Small intestine (tissue), 7 donors: ENCODE data around the gene DNAJB13. TPM values are rescaled to one million over a fixed set of nuclear protein-coding genes. Genes with fewer than 3 reads are reported as not detected.

Source experiments
- DNase-seq, 2 donors: peaks; one replicate each; pipeline versions ENCODE4 v3.0.0 to v3.0.0-alpha.2; 2013
- FAIRE-seq: peaks from 2 replicates; lab custom pipeline; 2012; peaks lifted over from hg19 to GRCh38; lab: Jason Lieb, UNC
- H3K27ac ChIP-seq, 3 donors: one replicate each; pipeline ENCODE4 v1.5.1; 2013; ENCODE audit warnings: low read length in 2 of 3, mild to moderate bottlenecking in 2 of 3, control low read depth in 1 of 3, inconsistent platforms in 1 of 3, low read depth in 1 of 3, moderate library complexity in 1 of 3
- H3K27me3 ChIP-seq, 3 donors: one replicate each; pipeline ENCODE4 v1.6.1; 2013; ENCODE audit warnings: low read length in 3 of 3, inconsistent platforms in 1 of 3; ENCODE audit not compliant: control insufficient read depth in 3 of 3, insufficient read depth in 3 of 3
- H3K36me3 ChIP-seq, 3 donors: one replicate each; pipeline ENCODE4 v1.6.1; 2013; ENCODE audit warnings: low read length in 3 of 3, inconsistent platforms in 1 of 3, low read depth in 1 of 3, mild to moderate bottlenecking in 1 of 3, moderate library complexity in 1 of 3; ENCODE audit not compliant: control insufficient read depth in 3 of 3, insufficient read depth in 2 of 3
- H3K4me1 ChIP-seq, 3 donors: one replicate each; pipeline ENCODE4 v1.6.1; 2013; ENCODE audit warnings: low read length in 2 of 3, inconsistent platforms in 1 of 3, low read depth in 1 of 3, mild to moderate bottlenecking in 1 of 3, moderate library complexity in 1 of 3; ENCODE audit not compliant: control insufficient read depth in 3 of 3, insufficient read depth in 2 of 3
- H3K4me3 ChIP-seq, 3 donors: one replicate each; pipeline ENCODE4 v1.5.1; 2013; ENCODE audit warnings: low read length in 3 of 3, control low read depth in 1 of 3, inconsistent platforms in 1 of 3, low read depth in 1 of 3, mild to moderate bottlenecking in 1 of 3, moderate library complexity in 1 of 3
- H3K9me3 ChIP-seq, 2 donors: one replicate each; pipeline ENCODE4 v1.6.1; 2013; ENCODE audit warnings: low read depth in 1 of 2, low read length in 1 of 2; ENCODE audit not compliant: control insufficient read depth in 2 of 2, insufficient read depth in 1 of 2
- WGBS, 3 donors: extraction: QIAGEN DNeasy Blood & Tissue Kit; methylation state at CpG; one replicate each; pipeline ENCODE4 v1.1.7; 2013; 5-methylcytosine and 5-hydroxymethylcytosine counted together
- polyA plus RNA-seq, 4 donors: library from polyadenylated mRNA; stranded (reverse) in 3 of 4; unstranded in 1 of 4; fragments of 200-250 nt in 3 of 4; fragments of 120-200 nt in 1 of 4; gene quantifications; one replicate each; pipeline versions ENCODE4 v1.2.1 to v1.2.3, GENCODE V29; 2013
- donor health status: healthy with polysubstance abuse.
- donor health status: control.
- donor health status: control.
- donor health status: Bipolar disorder and iron deficiency.
- donor health status: healthy.

Gene DNAJB13
- polyA plus RNA-seq, 4 donors, result 0.03 to 4.5 (median 0.33) TPM

GRCh38 chr11:73957654-73958361, 7.0 kb downstream of the DNAJB13 start:
- H3K9me3 ChIP-seq, result no peaks in the 10 kb centered on the region
- H3K4me3 ChIP-seq, result peak overlapping the region in 1 of 3 donors; percentile 7
- DNase-seq (peak; percentile 83), FAIRE-seq (no peak)
- no peaks in the 10 kb centered on the region for H3K36me3 ChIP-seq
- peaks cover 0 to 3% (median 0%) of the 10 kb centered on the region in 3 donors for H3K4me1 ChIP-seq
- 27 to 42% (median 34%) methylated on average over 25 of the region's 25 CpGs for WGBS, 3 donors
- H3K27ac ChIP-seq, result peak overlapping the region in 1 of 3 donors; percentile 15
- H3K27me3 ChIP-seq, result peaks cover 0 to 22% (median 0%) of the 10 kb centered on the region in 3 donors

DNA sequence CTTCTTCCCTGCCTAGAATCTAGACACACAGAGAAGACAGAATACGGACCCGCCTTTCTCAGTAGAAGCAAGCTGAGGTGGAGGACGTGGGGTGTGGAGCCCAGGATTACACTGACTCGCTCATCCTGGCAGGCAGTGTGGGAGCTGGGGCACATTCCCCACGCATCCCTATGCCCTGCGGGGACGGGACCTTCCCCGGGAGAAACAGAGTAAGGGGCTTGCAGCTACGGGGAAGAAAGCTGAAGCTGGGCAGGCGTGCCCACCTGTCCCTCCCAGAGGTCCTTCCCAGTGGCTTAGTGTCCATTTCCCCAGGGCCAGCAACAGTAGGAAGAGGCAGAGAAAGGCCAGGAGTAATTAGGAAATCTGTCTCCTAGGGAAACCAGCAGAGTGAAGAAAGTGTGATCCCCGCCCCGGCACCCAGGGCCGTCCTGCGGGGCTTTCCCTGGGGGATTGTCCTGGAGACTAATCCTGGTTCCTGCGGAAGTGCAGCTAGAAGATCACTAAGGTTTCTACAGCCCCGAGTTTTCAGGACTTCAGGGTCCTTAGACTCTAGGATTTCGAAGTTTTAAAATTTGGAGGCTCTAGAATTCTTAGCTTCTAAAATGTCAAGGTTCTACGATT, 7.8 kb downstream of the DNAJB13 start:
- DNase-seq, result no peak
- H3K27me3 ChIP-seq, result peaks cover 0 to 22% (median 0%) of the 10 kb centered on the region in 3 donors
- FAIRE-seq, result no peak
- H3K4me1 ChIP-seq, result peaks cover 0 to 3% (median 0%) of the 10 kb centered on the region in 3 donors
- no peak overlapping the region for H3K27ac ChIP-seq
- no peak overlapping the region for H3K4me3 ChIP-seq
- WGBS, 3 donors, result 60 to 70% (median 61%) methylated on average over 18 of the region's 18 CpGs
- H3K9me3 ChIP-seq, result no peaks in the 10 kb centered on the region
- H3K36me3 ChIP-seq, result no peaks in the 10 kb centered on the region

DNA sequence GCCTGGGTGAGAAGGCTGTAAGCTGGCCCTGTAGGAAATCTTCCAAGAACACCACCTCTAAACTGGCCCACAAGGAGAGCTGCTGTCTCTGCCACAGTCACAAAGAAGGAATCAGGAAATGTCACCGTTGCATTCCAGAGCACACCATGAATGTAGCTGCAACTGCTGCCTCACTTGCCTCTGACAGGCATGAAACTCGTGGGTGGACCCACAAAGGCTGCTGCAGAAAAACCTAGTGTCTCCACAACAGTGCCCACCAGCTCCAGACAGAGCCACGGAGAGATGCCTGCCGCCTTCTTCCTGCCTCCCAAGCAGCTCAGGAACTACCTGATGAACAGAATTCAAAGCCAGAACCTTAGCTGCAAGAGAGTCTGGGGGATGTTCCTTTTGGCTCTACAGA, 10.5 kb downstream of the DNAJB13 start:
- WGBS, 3 donors, result 69 to 80% (median 75%) methylated on average over 4 of the region's 4 CpGs
- no peak overlapping the region for H3K27ac ChIP-seq
- H3K4me3 ChIP-seq, result no peak overlapping the region
- FAIRE-seq (no peak), DNase-seq (no peak)
- H3K36me3 ChIP-seq, result no peaks in the 10 kb centered on the region
- H3K9me3 ChIP-seq, result no peaks in the 10 kb centered on the region
- peaks cover 0 to 3% (median 0%) of the 10 kb centered on the region in 3 donors for H3K4me1 ChIP-seq
- H3K27me3 ChIP-seq, result peaks cover 0 to 18% (median 0%) of the 10 kb centered on the region in 3 donors

DNA sequence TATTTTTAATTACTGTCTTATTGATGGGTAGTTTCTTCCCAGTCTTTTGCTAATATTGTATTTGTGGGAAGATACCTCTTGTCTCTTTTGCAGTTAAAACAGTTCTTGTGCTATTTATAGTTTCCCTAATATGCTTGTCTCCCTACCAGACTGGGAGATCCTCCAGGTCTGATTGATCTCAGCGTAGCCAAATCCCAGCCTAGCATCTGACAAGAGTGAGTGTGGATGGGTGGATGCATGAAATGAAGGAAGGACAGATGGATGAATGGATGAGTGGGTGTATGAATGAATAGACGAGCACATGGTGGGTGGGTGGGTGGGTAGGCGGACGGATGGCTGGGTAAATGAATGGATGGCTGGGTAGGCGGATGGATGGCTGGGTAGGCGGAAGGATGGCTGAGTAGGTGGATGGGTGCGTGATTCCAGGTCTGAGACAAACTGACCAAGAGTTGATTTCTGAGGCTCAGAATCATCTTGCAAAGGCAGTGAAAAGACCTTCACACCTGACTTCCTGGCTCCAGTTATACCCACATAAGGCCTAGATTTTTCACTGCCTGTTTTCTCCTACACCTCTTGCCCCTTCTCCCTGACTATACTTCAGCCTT, 11.4 kb downstream of the DNAJB13 start:
- no peaks in the 10 kb centered on the region for H3K9me3 ChIP-seq
- FAIRE-seq (no peak), DNase-seq (no peak)
- no peak overlapping the region for H3K27ac ChIP-seq
- WGBS, 3 donors, result 77 to 86% (median 83%) methylated on average over 7 of the region's 7 CpGs
- H3K4me1 ChIP-seq, result peaks cover 0 to 3% (median 0%) of the 10 kb centered on the region in 3 donors
- H3K27me3 ChIP-seq, result peaks cover 0 to 12% (median 0%) of the 10 kb centered on the region in 3 donors
- no peak overlapping the region for H3K4me3 ChIP-seq
- no peaks in the 10 kb centered on the region for H3K36me3 ChIP-seq

- Histone ChIP-seq H3K36me3 (no peaks in the 10 kb centered on the region), H3K9me3 (no peaks in the 10 kb centered on the region), H3K27me3 (peaks cover 0 to 3% (median 0%) of the 10 kb centered on the region in 3 donors), H3K27ac (no peak overlapping the region), H3K4me1 (no peaks in the 10 kb centered on the region), H3K4me3 (no peak overlapping the region)
- FAIRE-seq (no peak), DNase-seq (no peak)
- 82 to 85% (median 84%) methylated on average over 8 of the region's 8 CpGs for WGBS, 3 donors
These were observed 13.0 kb downstream of the DNAJB13 start for GRCh38 chr11:73963861-73964260.

DNA sequence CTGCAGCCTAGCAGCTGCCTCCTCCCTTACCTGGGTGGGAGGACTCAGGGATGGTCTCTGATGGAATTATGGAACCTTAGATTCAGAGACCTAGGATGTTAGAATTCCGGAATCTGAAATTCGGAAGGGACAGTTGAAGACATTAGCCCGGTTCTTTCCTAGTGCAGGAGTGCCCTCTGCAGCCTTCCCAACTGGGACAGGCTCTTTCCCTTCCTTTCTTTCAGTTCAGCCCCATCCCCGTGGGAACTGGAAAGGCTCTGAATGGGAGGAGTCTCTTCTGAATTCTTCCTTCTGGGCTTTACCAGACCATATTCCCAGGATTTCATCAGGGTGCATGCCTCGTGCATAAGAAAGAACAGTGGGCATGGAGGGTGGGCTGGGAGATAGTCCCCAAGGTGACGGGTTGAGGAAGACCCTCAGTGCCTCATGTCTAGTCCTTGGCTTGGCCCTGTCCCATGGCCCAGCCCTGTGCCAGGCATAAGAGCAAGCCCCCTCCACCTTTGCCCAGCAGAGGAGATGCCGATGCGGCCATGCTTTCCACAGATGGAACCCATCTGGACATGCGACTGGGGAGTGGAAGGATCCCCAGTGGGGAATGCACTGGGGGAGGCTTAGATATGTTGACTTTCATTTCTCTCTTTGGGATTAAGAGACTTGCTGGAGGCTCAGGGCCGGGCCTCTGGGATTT, 14.4 kb downstream of the DNAJB13 start:
- H3K4me3 ChIP-seq, result no peak overlapping the region
- H3K9me3 ChIP-seq, result no peaks in the 10 kb centered on the region
- no peaks in the 10 kb centered on the region for H3K36me3 ChIP-seq
- no peak for FAIRE-seq
- 66 to 69% (median 68%) methylated on average over 10 of the region's 10 CpGs for WGBS, 3 donors
- DNase-seq, result no peak
- no peaks in the 10 kb centered on the region for H3K4me1 ChIP-seq
- no peak overlapping the region for H3K27ac ChIP-seq
- no peaks in the 10 kb centered on the region for H3K27me3 ChIP-seq

- no peak for DNase-seq
- no peak overlapping the region for H3K27ac ChIP-seq
- H3K36me3 ChIP-seq, result no peaks in the 10 kb centered on the region
- H3K4me1 ChIP-seq, result no peaks in the 10 kb centered on the region
- no peak for FAIRE-seq
- 17 to 60% (median 28%) methylated on average over 2 of the region's 2 CpGs for WGBS, 3 donors
- no peaks in the 10 kb centered on the region for H3K9me3 ChIP-seq
- no peak overlapping the region for H3K4me3 ChIP-seq
- H3K27me3 ChIP-seq, result no peaks in the 10 kb centered on the region
These were observed 14.9 kb downstream of the DNAJB13 start for GRCh38 chr11:73965764-73966121.

DNA sequence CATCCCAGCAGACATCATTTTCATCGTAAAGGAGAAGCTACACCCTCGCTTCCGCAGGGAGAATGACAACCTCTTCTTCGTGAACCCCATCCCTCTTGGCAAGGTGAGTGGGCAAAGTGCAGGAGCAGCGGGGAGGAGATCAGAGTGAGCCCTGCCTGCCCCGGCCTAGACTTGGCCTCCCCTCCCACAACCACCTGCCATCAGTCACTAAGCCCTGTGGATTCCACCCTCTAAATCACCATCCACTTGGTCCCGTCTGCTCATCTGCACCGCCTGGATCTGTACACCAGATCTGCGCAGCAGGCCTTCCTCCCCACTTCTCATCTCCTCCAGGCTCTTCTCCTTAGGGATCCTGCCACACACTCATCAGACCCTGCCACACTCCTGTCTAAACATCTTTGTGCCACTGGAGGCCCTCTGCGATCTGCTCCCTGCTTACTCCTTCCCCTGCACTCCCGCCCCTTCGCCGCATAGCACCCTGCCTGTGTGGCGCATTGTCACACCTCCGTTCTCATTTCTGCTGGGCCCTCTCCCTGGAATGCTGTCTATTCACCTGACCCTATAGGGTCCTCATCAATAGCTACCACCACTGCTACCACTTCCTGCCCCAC, 17.6 kb downstream of the DNAJB13 start:
- Histone ChIP-seq H3K9me3 (no peaks in the 10 kb centered on the region), H3K4me3 (no peak overlapping the region), H3K36me3 (peaks cover 0 to 10% (median 0%) of the 10 kb centered on the region in 3 donors), H3K27me3 (no peaks in the 10 kb centered on the region), H3K4me1 (no peaks in the 10 kb centered on the region), H3K27ac (no peak overlapping the region)
- no peak for DNase-seq
- 76 to 88% (median 87%) methylated on average over 15 of the region's 15 CpGs for WGBS, 3 donors
- no peak for FAIRE-seq
